ENCODE measurements around the gene THOC2. TPM values are rescaled to one million over a fixed set of nuclear protein-coding genes. Genes with fewer than 3 reads are reported as not detected.
"Not testable (repeated sequence)": the region's sequence is repeated elsewhere in the genome, so short reads cannot be mapped to it uniquely, and the experiment has no call there.

The THOC2 gene
- total RNA-seq, 4 donors from 2014 or later = 18.2 to 51.6 (median 22.3) TPM

DNA sequence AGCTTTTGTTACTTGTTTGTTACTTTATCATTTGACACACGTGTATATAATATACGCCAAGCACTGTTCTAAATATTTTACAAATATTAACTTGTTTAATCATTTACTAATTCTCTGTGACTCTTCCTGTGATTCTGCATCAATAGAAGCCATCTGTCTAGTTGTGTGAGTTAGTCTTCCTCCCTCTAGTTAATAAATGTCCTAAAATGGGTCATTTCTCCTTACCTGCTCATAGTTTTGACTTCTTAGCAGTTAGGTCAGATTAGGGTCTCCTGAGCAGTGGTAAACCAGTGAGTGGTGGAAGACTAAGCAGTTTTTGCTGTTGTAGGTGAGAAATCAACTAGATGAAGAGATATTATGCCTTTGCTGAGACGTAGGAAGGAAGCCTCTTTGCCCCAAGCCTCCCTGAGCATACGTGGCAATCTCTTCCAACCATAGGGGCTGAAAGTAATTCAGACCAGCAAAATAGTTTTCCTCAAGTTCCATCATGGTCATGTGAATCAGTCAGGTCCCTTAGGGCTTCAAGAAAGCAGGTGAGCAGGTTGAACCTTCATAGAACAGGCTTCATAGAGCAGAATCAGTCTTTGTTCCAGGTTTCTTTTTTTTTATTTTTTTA is 38.7 kb upstream of the THOC2 start:
- intact Hi-C loops (cut with DNase I; ENCODE audit: low total_unique reads) = no loop called here
- in situ Hi-C loops (cut with MboI; ENCODE audit: low sequenced_read_pairs in 4 of 4) = no loop called here
- no peak overlapping the region for H3K4me3 ChIP-seq
- no peak for DNase-seq
- no peaks in the 10 kb centered on the region for H3K9me3 ChIP-seq
- no peaks in the 10 kb centered on the region for H3K27me3 ChIP-seq
- ATAC-seq = no peak
- H3K36me3 ChIP-seq = no peaks in the 10 kb centered on the region
- no peak overlapping the region for H3K27ac ChIP-seq
- no peak for TF ChIP-seq POLR2A (IDR thresholded peaks at IDR 0.05)
- TF ChIP-seq, protein P1, sequence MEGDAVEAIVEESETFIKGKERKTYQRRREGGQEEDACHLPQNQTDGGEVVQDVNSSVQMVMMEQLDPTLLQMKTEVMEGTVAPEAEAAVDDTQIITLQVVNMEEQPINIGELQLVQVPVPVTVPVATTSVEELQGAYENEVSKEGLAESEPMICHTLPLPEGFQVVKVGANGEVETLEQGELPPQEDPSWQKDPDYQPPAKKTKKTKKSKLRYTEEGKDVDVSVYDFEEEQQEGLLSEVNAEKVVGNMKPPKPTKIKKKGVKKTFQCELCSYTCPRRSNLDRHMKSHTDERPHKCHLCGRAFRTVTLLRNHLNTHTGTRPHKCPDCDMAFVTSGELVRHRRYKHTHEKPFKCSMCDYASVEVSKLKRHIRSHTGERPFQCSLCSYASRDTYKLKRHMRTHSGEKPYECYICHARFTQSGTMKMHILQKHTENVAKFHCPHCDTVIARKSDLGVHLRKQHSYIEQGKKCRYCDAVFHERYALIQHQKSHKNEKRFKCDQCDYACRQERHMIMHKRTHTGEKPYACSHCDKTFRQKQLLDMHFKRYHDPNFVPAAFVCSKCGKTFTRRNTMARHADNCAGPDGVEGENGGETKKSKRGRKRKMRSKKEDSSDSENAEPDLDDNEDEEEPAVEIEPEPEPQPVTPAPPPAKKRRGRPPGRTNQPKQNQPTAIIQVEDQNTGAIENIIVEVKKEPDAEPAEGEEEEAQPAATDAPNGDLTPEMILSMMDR (IDR thresholded peaks at IDR 0.05 in 4 of 5, conservative IDR thresholded peaks at IDR 0.05 in 1 of 5) = no peak
- H3K4me1 ChIP-seq = no peaks in the 10 kb centered on the region

DNA sequence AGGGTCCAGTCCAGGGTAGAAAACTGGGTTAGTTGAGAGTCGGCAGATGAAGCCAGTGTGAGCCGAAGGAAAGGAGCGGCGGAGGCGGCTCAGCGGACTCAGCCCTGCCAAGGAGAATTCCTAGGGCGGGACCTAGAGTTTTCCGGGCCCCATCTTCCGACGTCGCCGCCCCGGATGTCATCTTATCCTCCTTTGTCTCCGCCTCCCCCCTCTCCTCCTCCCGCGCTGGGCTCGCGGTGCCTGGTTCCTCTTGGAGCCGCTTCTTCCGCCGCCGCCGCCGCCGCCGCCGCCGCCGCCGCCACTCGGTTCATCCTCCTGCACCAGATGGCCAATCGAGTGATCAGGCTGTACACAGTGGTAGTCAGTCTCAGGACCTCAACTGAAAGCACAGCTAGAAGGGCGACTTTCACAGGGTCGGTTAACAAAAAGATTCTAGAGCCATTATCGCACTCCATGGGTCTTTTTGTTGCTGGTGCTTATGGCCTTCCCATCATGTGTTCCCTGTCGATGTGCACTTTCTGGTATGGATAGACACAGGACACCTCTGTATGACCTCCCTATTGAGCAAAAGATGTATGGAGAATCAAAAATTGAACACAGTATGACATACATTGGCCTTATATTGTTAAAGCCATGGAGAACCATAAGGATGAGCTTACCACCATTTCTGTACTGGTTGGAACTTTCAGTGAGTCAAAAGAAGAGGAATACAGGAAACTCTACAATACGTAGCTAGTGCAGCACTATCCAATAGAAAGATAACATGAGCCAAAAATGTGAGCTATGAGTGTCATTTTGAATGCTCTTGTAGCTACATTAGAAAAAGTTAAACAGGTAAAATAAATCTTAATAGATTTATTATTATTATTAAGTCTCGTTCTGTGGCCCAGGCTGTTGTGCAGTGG is 32.4 kb upstream of the THOC2 start:
- H3K27ac ChIP-seq = peak overlapping the region; percentile 58 to 71 (median 68)
- H3K9me3 ChIP-seq = no peaks in the 10 kb centered on the region
- H3K36me3 ChIP-seq = no peaks in the 10 kb centered on the region
- intact Hi-C loops (cut with DNase I; ENCODE audit: low total_unique reads) = no loop called here
- in situ Hi-C loops (cut with MboI; ENCODE audit: low sequenced_read_pairs in 4 of 4) = no loop called here
- peak in 1 of 2 donors; percentile 5 for TF ChIP-seq POLR2A (IDR thresholded peaks at IDR 0.05)
- TF ChIP-seq, protein P1 (IDR thresholded peaks at IDR 0.05 in 4 of 5, conservative IDR thresholded peaks at IDR 0.05 in 1 of 5) = no peak
- no peaks in the 10 kb centered on the region for H3K4me1 ChIP-seq
- no peaks in the 10 kb centered on the region for H3K27me3 ChIP-seq
- DNase-seq (peak; percentile 56 to 81), ATAC-seq (peak; percentile 96 to 99)
- peak overlapping the region; percentile 19 to 52 (median 39) for H3K4me3 ChIP-seq

DNA sequence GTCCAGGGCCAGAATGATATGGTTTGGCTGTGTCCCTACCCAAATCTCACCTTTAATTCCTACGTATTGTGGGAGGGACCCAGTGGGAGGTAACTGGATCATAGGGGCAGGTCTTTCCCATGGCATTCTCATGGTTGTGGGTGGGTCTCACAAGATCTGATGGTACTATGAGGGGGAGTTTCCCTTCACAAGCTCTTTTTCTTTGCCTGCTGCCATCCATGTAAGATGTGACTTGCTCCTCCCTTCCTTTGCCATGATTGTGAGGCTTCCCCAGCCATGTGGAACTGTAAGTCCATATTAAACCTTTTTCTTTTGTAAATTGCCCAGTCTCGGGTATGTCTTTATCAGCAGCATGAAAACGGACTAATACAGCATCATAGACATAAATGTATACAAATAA is 27.0 kb upstream of the THOC2 start:
- H3K9me3 ChIP-seq; intact Hi-C loops (cut with DNase I; ENCODE audit: low total_unique reads); H3K4me1 ChIP-seq; H3K36me3 ChIP-seq; ATAC-seq; H3K27me3 ChIP-seq; H3K4me3 ChIP-seq; in situ Hi-C loops (cut with MboI; ENCODE audit: low sequenced_read_pairs in 4 of 4); H3K27ac ChIP-seq; DNase-seq: not testable (repeated sequence)

GRCh38 chrX:123757794-123758193 is 24.9 kb upstream of the THOC2 start:
- H3K36me3 ChIP-seq; intact Hi-C loops (cut with DNase I; ENCODE audit: low total_unique reads): not testable (repeated sequence)

DNA sequence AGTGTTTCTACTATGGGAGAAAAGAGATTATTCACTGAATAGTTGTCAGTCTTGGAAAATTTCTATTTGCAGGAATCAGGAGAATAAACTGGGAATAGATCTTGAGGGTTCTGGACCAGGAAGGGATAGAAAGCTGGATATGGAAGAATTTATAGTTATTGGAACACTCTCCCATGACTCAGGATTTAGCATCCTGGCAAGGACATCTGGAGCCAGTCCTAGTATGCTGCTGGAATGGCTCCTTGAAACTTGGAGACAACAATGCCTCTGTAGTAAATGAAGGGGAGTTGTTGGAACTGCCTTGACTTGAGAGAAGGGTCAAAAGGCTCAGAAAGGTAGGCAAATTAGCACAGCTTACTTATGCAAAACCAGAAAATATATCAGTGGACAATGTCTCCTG is 23.5 kb upstream of the THOC2 start:
- ATAC-seq (peak; percentile 56 to 68), DNase-seq (peak in 1 of 2 donors; percentile 13)
- TF ChIP-seq, protein P1 (IDR thresholded peaks at IDR 0.05 in 4 of 5, conservative IDR thresholded peaks at IDR 0.05 in 1 of 5) = no peak
- TF ChIP-seq POLR2A (IDR thresholded peaks at IDR 0.05) = no peak
- H3K27me3 ChIP-seq = no peaks in the 10 kb centered on the region
- peak overlapping the region in 3 of 4 donors; percentile 37 to 59 (median 56) for H3K27ac ChIP-seq
- H3K4me3 ChIP-seq = no peak overlapping the region
- no peaks in the 10 kb centered on the region for H3K36me3 ChIP-seq
- no peaks in the 10 kb centered on the region for H3K9me3 ChIP-seq
- in situ Hi-C loops (cut with MboI; ENCODE audit: low sequenced_read_pairs in 4 of 4) = no loop called here
- H3K4me1 ChIP-seq = no peaks in the 10 kb centered on the region
- intact Hi-C loops (cut with DNase I; ENCODE audit: low total_unique reads) = no loop called here

More at GRCh38 chrX:123757794-123758193, 24.9 kb upstream of the THOC2 start:
- DNase-seq; in situ Hi-C loops (cut with MboI; ENCODE audit: low sequenced_read_pairs in 4 of 4); ATAC-seq; H3K4me1 ChIP-seq; H3K9me3 ChIP-seq; H3K27ac ChIP-seq; H3K4me3 ChIP-seq; H3K27me3 ChIP-seq: not testable (repeated sequence)
